ENCODE measurements around the gene IZUMO3. TPM values are rescaled to one million over a fixed set of nuclear protein-coding genes. Genes with fewer than 3 reads are reported as not detected.

The IZUMO3 gene
- polyA plus RNA-seq, 1 experiment = not detected

DNA sequence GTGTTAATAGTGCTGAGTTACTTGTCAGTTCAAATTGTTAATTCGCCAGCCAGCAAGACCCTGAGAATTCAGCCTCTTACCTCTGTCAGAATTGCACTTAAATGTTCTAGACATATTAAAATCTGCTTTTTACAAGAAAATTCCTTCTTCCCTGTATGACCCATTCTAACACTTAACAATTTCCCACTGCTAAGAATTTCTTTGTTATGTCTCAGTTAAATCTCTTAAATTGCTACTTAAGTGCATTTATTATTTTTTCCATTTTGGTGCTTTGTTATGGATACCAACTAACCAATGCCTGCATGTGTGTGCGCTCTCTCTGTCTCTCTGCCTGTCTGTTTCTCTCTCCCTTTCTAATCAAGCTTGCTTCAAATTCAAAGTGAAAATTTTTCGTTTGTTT, 44.9 kb downstream of the IZUMO3 start:
- no peak for DNase-seq (ENCODE audit: low read depth)
- ChIA-PET CTCF (no interaction called here), POLR2A (no interaction called here)
- no peak overlapping the region for H3K4me3 ChIP-seq (ENCODE audit: low read depth, low read length)
- TF ChIP-seq, protein P1, sequence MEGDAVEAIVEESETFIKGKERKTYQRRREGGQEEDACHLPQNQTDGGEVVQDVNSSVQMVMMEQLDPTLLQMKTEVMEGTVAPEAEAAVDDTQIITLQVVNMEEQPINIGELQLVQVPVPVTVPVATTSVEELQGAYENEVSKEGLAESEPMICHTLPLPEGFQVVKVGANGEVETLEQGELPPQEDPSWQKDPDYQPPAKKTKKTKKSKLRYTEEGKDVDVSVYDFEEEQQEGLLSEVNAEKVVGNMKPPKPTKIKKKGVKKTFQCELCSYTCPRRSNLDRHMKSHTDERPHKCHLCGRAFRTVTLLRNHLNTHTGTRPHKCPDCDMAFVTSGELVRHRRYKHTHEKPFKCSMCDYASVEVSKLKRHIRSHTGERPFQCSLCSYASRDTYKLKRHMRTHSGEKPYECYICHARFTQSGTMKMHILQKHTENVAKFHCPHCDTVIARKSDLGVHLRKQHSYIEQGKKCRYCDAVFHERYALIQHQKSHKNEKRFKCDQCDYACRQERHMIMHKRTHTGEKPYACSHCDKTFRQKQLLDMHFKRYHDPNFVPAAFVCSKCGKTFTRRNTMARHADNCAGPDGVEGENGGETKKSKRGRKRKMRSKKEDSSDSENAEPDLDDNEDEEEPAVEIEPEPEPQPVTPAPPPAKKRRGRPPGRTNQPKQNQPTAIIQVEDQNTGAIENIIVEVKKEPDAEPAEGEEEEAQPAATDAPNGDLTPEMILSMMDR (IDR thresholded peaks at IDR 0.05; ENCODE audit: insufficient read depth, low read depth, low read length) = no peak
- H3K27me3 ChIP-seq (ENCODE audit: control insufficient read depth, insufficient read depth, low read length) = no peaks in the 10 kb centered on the region
- H3K36me3 ChIP-seq (ENCODE audit: control insufficient read depth, insufficient read depth, low read length) = no peaks in the 10 kb centered on the region

DNA sequence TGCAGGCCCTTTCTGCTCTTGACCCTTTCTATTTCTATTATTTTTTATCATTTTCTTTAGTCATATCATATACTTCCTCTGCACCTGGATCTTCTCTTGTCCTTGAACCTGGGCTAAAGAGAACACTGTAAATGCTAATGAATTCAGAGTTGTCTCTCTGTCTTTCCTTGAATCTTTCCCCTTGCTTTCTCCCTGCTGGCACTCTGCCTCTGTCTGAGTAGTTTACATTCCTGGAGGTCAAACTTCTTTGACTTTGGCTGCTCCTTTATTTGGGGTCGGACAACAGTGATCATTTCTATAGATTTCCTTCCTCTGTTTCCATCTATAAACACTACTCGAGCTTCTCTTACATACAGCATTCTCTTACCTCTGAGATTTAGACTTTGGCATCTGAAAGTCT, 47.1 kb downstream of the IZUMO3 start:
- Histone ChIP-seq H3K4me3 (ENCODE audit: low read depth, low read length) (no peak overlapping the region), H3K27me3 (ENCODE audit: control insufficient read depth, insufficient read depth, low read length) (no peaks in the 10 kb centered on the region), H3K36me3 (ENCODE audit: control insufficient read depth, insufficient read depth, low read length) (no peaks in the 10 kb centered on the region)
- TF ChIP-seq, protein P1 (IDR thresholded peaks at IDR 0.05; ENCODE audit: insufficient read depth, low read depth, low read length) = no peak
- no peak for DNase-seq (ENCODE audit: low read depth)
- POLR2A ChIA-PET = no interaction called here
- CTCF ChIA-PET = no interaction called here

DNA sequence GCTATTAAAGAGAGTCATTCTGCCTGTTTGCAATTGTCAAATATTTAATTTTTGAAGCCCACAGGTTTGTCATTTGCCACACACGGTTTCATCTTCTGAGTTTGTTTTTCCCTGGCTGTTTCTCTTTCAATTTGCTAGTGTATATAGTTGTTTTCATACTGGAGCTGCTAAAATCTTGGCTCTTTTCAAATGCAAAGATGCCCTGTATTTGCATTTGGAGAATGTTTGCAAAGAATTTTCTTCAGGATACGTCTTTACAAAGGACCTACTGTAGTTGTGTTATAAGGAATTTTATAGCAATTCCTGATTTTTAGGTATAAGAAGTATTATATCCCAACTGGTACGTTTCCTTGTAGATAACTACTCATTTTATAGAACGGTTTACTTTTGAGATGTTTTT, 48.0 kb downstream of the IZUMO3 start:
- Histone ChIP-seq H3K27me3 (ENCODE audit: control insufficient read depth, insufficient read depth, low read length) (no peaks in the 10 kb centered on the region), H3K36me3 (ENCODE audit: control insufficient read depth, insufficient read depth, low read length) (no peaks in the 10 kb centered on the region), H3K4me3 (ENCODE audit: low read depth, low read length) (no peak overlapping the region)
- POLR2A ChIA-PET = no interaction called here
- TF ChIP-seq, protein P1 (IDR thresholded peaks at IDR 0.05; ENCODE audit: insufficient read depth, low read depth, low read length) = no peak
- CTCF ChIA-PET = no interaction called here
- DNase-seq (ENCODE audit: low read depth) = no peak

Data from BJ (cell line).